H1 (cell line): Measurements from ENCODE around the gene NOL4L. TPM values are rescaled to one million over a fixed set of nuclear protein-coding genes. Genes with fewer than 3 reads are reported as not detected.
A peak's percentile ranks its signal among the peaks of the same experiment; 100 is the strongest.

Experiments used
- CTCF ChIA-PET: fragments of 300-600 bp; sonication (Branson Sonifier 250); formaldehyde crosslinking; loops from one replicate; lab custom pipeline; 2021; ENCODE audit not compliant: partially characterized antibody; lab: Charles Lee
- POLR2A ChIA-PET: fragments of 300-600 bp; sonication (Branson Sonifier 250); formaldehyde crosslinking; loops from one replicate; lab custom pipeline; 2021; ENCODE audit warnings: inconsistent platforms; ENCODE audit not compliant: partially characterized antibody; lab: Charles Lee
- DNase-seq, 2 experiments: peaks; one replicate each; pipeline versions ENCODE4 v3.0.0 to v3.0.0-alpha.2; 2010 to 2022; ENCODE audit warnings: low spot score in 2 of 2, low read depth in 1 of 2, mixed read lengths in 1 of 2
- FAIRE-seq: peaks from 2 replicates; lab custom pipeline; 2011; peaks lifted over from hg19 to GRCh38; lab: Jason Lieb, UNC
- H2AFZ ChIP-seq: 2 replicates; pipeline ENCODE4 v1.8.1; 2012; ENCODE audit warnings: low read length, inconsistent platforms
- H2AK5ac ChIP-seq: 2 replicates; pipeline ENCODE4 v1.6.1; 2013; ENCODE audit warnings: low read depth, low read length
- H2BK120ac ChIP-seq: replicated peaks from 2 replicates; pipeline ENCODE3; 2013; ENCODE audit warnings: low read depth, low read length, inconsistent platforms
- H2BK12ac ChIP-seq: 2 replicates; pipeline ENCODE4 v1.6.1; 2013; ENCODE audit warnings: low read depth, low read length
- H2BK15ac ChIP-seq: 2 replicates; pipeline ENCODE4 v1.6.1; 2013; ENCODE audit warnings: low read length
- H2BK20ac ChIP-seq: 2 replicates; pipeline ENCODE4 v1.6.1; 2013; ENCODE audit warnings: low read length
- H2BK5ac ChIP-seq: 2 replicates; pipeline ENCODE4 v1.6.1; 2013; ENCODE audit warnings: low read depth, low read length
- H3K14ac ChIP-seq: 2 replicates; pipeline ENCODE4 v1.6.1; 2013; ENCODE audit warnings: inconsistent platforms; ENCODE audit not compliant: insufficient read length
- H3K18ac ChIP-seq: 2 replicates; pipeline ENCODE4 v1.6.1; 2013; ENCODE audit warnings: low read length; ENCODE audit errors: extremely low read depth
- H3K23ac ChIP-seq: 2 replicates; pipeline ENCODE4 v1.6.1; 2013; ENCODE audit warnings: inconsistent platforms; ENCODE audit not compliant: insufficient read length
- H3K23me2 ChIP-seq: 2 replicates; pipeline ENCODE4 v1.6.1; 2013; ENCODE audit warnings: low read depth, low read length
- H3K27ac ChIP-seq: 2 replicates; pipeline ENCODE4 v1.6.1; 2011; ENCODE audit warnings: low read depth, low read length, inconsistent platforms
- H3K27me3 ChIP-seq, 4 experiments: replicated peaks in 1 of 4; 1 replicate in 1 of 4; 2 replicates in 3 of 4; pipeline versions ENCODE4 v1.6.1 to v1.8.1; 2011 to 2013; ENCODE audit warnings: low read length in 3 of 4, mild to moderate bottlenecking in 3 of 4, inconsistent platforms in 2 of 4, mixed read lengths in 2 of 4, moderate library complexity in 1 of 4; ENCODE audit not compliant: control insufficient read depth in 3 of 4, insufficient read depth in 3 of 4; ENCODE audit errors: extremely low read depth in 1 of 4
- H3K36me3 ChIP-seq, 4 experiments: 2 replicates each; pipeline versions ENCODE4 v1.6.1 to v1.8.1; 2011 to 2013; ENCODE audit warnings: mild to moderate bottlenecking in 4 of 4, low read length in 3 of 4, moderate library complexity in 2 of 4, control low read depth in 1 of 4, inconsistent platforms in 1 of 4; ENCODE audit not compliant: insufficient read depth in 4 of 4, control insufficient read depth in 2 of 4
- H3K4ac ChIP-seq: replicated peaks from 2 replicates; pipeline ENCODE3; 2013; ENCODE audit warnings: low read length, low read depth, mixed read lengths, inconsistent platforms; ENCODE audit not compliant: insufficient read length
- H3K4me1 ChIP-seq, 4 experiments: replicated peaks in 1 of 4; 1 replicate in 1 of 4; 2 replicates in 3 of 4; pipeline versions ENCODE4 v1.6.1 to v1.8.1; 2011 to 2013; ENCODE audit warnings: low read length in 3 of 4, inconsistent platforms in 2 of 4, mixed read lengths in 1 of 4; ENCODE audit not compliant: insufficient read depth in 4 of 4, control insufficient read depth in 3 of 4
- H3K4me2 ChIP-seq, 2 experiments: 2 replicates each; pipeline versions ENCODE4 v1.6.1 to v1.8.1; 2011 to 2013; ENCODE audit warnings: low read depth in 2 of 2, low read length in 2 of 2, control low read depth in 1 of 2, inconsistent platforms in 1 of 2, mild to moderate bottlenecking in 1 of 2; ENCODE audit not compliant: insufficient read depth in 1 of 2
- H3K4me3 ChIP-seq, 4 experiments: fragments of 200-600, 300-600 bp in 1 of 4; sonication (generic), shearing (Covaris generic), sonication (Bioruptor Twin) in 1 of 4; 2 replicates each; pipeline versions ENCODE4 v1.5.1 to v1.8.1; 2011 to 2016; ENCODE audit warnings: low read length in 4 of 4, low read depth in 3 of 4, control low read depth in 2 of 4, inconsistent platforms in 2 of 4, mild to moderate bottlenecking in 2 of 4, mixed read lengths in 1 of 4, moderate library complexity in 1 of 4; ENCODE audit not compliant: insufficient read depth in 2 of 4; ENCODE audit errors: extremely low read depth in 1 of 4
- H3K56ac ChIP-seq: replicated peaks from 2 replicates; pipeline ENCODE3; 2013; ENCODE audit warnings: low read depth, mild to moderate bottlenecking, mixed read lengths, low read length, inconsistent platforms; ENCODE audit not compliant: insufficient read length
- H3K79me1 ChIP-seq: 2 replicates; pipeline ENCODE4 v1.6.1; 2013; ENCODE audit warnings: low read depth, low read length, control low read depth
- H3K79me2 ChIP-seq, 2 experiments: 2 replicates each; pipeline versions ENCODE4 v1.6.1 to v1.8.1; 2012 to 2013; ENCODE audit warnings: low read length in 2 of 2, mild to moderate bottlenecking in 2 of 2, inconsistent platforms in 1 of 2; ENCODE audit not compliant: insufficient read depth in 2 of 2, control insufficient read depth in 1 of 2
- H3K9ac ChIP-seq, 4 experiments: replicated peaks in 1 of 4; 1 replicate in 1 of 4; 2 replicates in 3 of 4; pipeline versions ENCODE4 v1.6.1 to v1.8.1; 2011 to 2013; ENCODE audit warnings: low read depth in 3 of 4, low read length in 3 of 4, control low read depth in 2 of 4, mild to moderate bottlenecking in 2 of 4, moderate library complexity in 2 of 4, inconsistent platforms in 1 of 4; ENCODE audit errors: extremely low read depth in 1 of 4
- H3K9me3 ChIP-seq, 2 experiments: 2 replicates each; pipeline versions ENCODE4 v1.6.1 to v1.8.1; 2012 to 2013; ENCODE audit warnings: mild to moderate bottlenecking in 2 of 2, moderate library complexity in 2 of 2, control low read depth in 1 of 2, inconsistent platforms in 1 of 2, low read depth in 1 of 2, low read length in 1 of 2, mixed read lengths in 1 of 2; ENCODE audit not compliant: insufficient read depth in 2 of 2
- H4K20me1 ChIP-seq, 2 experiments: replicated peaks in 1 of 2; 2 replicates each; pipeline versions ENCODE3 to v1.8.1; 2011 to 2013; ENCODE audit warnings: inconsistent platforms in 2 of 2, low read length in 2 of 2, mild to moderate bottlenecking in 1 of 2; ENCODE audit not compliant: insufficient read depth in 2 of 2, control insufficient read depth in 1 of 2
- H4K5ac ChIP-seq: 2 replicates; pipeline ENCODE4 v1.6.1; 2013; ENCODE audit warnings: low read length, low read depth, mixed read lengths, inconsistent platforms; ENCODE audit not compliant: insufficient read length
- H4K8ac ChIP-seq: 2 replicates; pipeline ENCODE4 v1.8.0; 2013; ENCODE audit warnings: mild to moderate bottlenecking, moderate library complexity, low read length, inconsistent platforms; ENCODE audit not compliant: insufficient read depth; ENCODE audit errors: extremely low read depth
- H4K91ac ChIP-seq: replicated peaks from 2 replicates; pipeline ENCODE3; 2013; ENCODE audit warnings: low read length, mixed read lengths, inconsistent platforms; ENCODE audit not compliant: insufficient read length
- ATF2 ChIP-seq: IDR thresholded peaks from 2 replicates; pipeline ENCODE4 v1.6.1; 2012; ENCODE audit warnings: low read length, inconsistent platforms
- BACH1 ChIP-seq: IDR thresholded peaks from 2 replicates; pipeline ENCODE4 v1.6.1; 2012; ENCODE audit warnings: low read length, improper control_type of control experiment
- BRCA1 ChIP-seq: IDR thresholded peaks from 2 replicates; pipeline ENCODE4 v1.6.1; 2012; ENCODE audit warnings: low read depth, low read length, improper control_type of control experiment
- FOSL1 ChIP-seq: IDR thresholded peaks from 2 replicates; pipeline ENCODE4 v1.6.1; 2011; ENCODE audit warnings: mild to moderate bottlenecking, low read depth, low read length, moderate library complexity; ENCODE audit not compliant: insufficient read depth
- KDM4A ChIP-seq: IDR thresholded peaks from one replicate; pipeline ENCODE4 v1.7.1; 2012; ENCODE audit warnings: low read depth, mild to moderate bottlenecking, moderate library complexity, low read length, inconsistent platforms; ENCODE audit not compliant: severe bottlenecking
- RAD21 ChIP-seq, 2 experiments: IDR thresholded peaks in 1 of 2; conservative IDR thresholded peaks in 1 of 2; 2 replicates each; pipeline ENCODE4 v1.6.1; 2011; ENCODE audit warnings: low read depth in 2 of 2, low read length in 2 of 2, improper control_type of control experiment in 1 of 2, inconsistent platforms in 1 of 2, mild to moderate bottlenecking in 1 of 2, moderate library complexity in 1 of 2
- SUZ12 ChIP-seq: fragments of 200-600 bp; sonication (generic); IDR thresholded peaks from 2 replicates; pipeline ENCODE4 v1.6.1; 2012; ENCODE audit warnings: mild to moderate bottlenecking, inconsistent platforms, low read length, moderate library complexity, mixed read lengths
- TAF7 ChIP-seq: optimal IDR thresholded peaks from 2 replicates; pipeline ENCODE3; 2011; ENCODE audit warnings: low read depth, mild to moderate bottlenecking, inconsistent platforms, low read length, moderate library complexity, borderline replicate concordance
- WGBS, 2 experiments: shearing (Covaris generic) in 1 of 2; methylation state at CpG; one replicate each; pipeline versions ENCODE4 v1.1.6 to v1.1.7; 2013 to 2015; ENCODE audit warnings: low lambda C conversion rate in 2 of 2, mixed read lengths in 2 of 2, inconsistent platforms in 1 of 2, low coverage in 1 of 2, missing lambda C conversion rate in 1 of 2; ENCODE audit not compliant: insufficient replicate concordance in 2 of 2, insufficient coverage in 1 of 2, insufficient read length in 1 of 2; ENCODE audit errors: extremely low coverage in 1 of 2, missing lambda C conversion rate in 1 of 2; 5-methylcytosine and 5-hydroxymethylcytosine counted together
- polyA plus RNA-seq, 7 experiments: library from polyadenylated mRNA; depleted of rRNA in 3 of 7; stranded (reverse) in 5 of 7; unstranded in 2 of 7; fragments of >200 nt in 5 of 7; fragments of 200-250 nt in 2 of 7; gene quantifications; 1 replicate in 5 of 7; 2 replicates in 1 of 7; 4 replicates in 1 of 7; pipeline versions ENCODE4 v1.2.1 to v1.2.3, GENCODE V29; 2011 to 2013; ENCODE audit warnings: missing spikeins in 2 of 7, mixed read lengths in 2 of 7
- total RNA-seq: library from RNA; stranded (reverse); fragmentation: NEBNext Ultra II Directional; extraction: Animal tissue kit (Norgen Biotek cat#: 25700); gene quantifications from 2 replicates; pipeline ENCODE4 v1.2.1, GENCODE V29; 2021

The NOL4L gene
- total and polyA plus RNA-seq, 2 of the 8 experiments (the other 6 are each of a cell fraction or from before 2014, with no cell fraction given) = 15.3 to 23.7 TPM

GRCh38 chr20:32484958-32485769, 100.0 kb downstream of the NOL4L start:
- FAIRE-seq (peak; percentile 71), DNase-seq (peak in 1 of 2 experiments; percentile 70)
- H4K91ac ChIP-seq = peak overlapping the region; percentile 92
- no peaks in the 10 kb centered on the region for H3K27me3 ChIP-seq
- ChIA-PET POLR2A (interaction anchor here (0.6 to 2.9 kb wide), 6 partner anchors 9 to 279 kb away, joined by 3 to 9 read pairs (median 3); no protein-coding TSS in a partner anchor), CTCF (interaction anchor here (0.6 to 2.4 kb wide), 23 partner anchors 9 to 177 kb away, joined by 3 to 32 read pairs (median 4); no protein-coding TSS in a partner anchor)
- no peak overlapping the region for H2BK20ac ChIP-seq
- H4K20me1 ChIP-seq = peaks cover 8% of the 10 kb centered on the region in 2 experiments
- H2BK5ac ChIP-seq = peak overlapping the region; percentile 87; the same call in 1 of the 2 replicates
- H3K23me2 ChIP-seq = peaks cover 8% of the 10 kb centered on the region; the same call in 1 of the 2 replicates
- 8% methylated on average over 20 of the region's 20 CpGs; no CpG with 5 or more reads in 1 of the 2 experiments for WGBS, 2 experiments
- H3K9me3 ChIP-seq = peaks cover 0 to 4% of the 10 kb centered on the region in 2 experiments; a peak in 1 of 4 replicates
- H3K36me3 ChIP-seq = no peaks in the 10 kb centered on the region
- H3K4ac ChIP-seq = no peak overlapping the region
- peak overlapping the region; percentile 71 to 90 (median 82) for H3K4me3 ChIP-seq
- no peak overlapping the region for H2BK15ac ChIP-seq
- peak overlapping the region; percentile 76; the same call in 1 of the 2 replicates for H4K8ac ChIP-seq
- no peak overlapping the region; the same call in 1 of the 2 replicates for H3K18ac ChIP-seq
- H2AK5ac ChIP-seq = no peak overlapping the region
- no peak overlapping the region for H2BK12ac ChIP-seq
- peaks cover 8% of the 10 kb centered on the region for H3K79me1 ChIP-seq
- no peak overlapping the region for H3K23ac ChIP-seq
- peak overlapping the region; percentile 80 to 94 for H3K4me2 ChIP-seq
- H4K5ac ChIP-seq = peak overlapping the region; percentile 82
- H3K4me1 ChIP-seq = peaks cover 11 to 15% (median 13%) of the 10 kb centered on the region in 4 experiments
- H3K27ac ChIP-seq = no peak overlapping the region
- H3K79me2 ChIP-seq = peaks cover 8 to 19% of the 10 kb centered on the region in 2 experiments; a peak in 3 of 4 replicates
- peak overlapping the region in 3 of 4 experiments; percentile 26 to 67 (median 63); a peak in 5 of 7 replicates for H3K9ac ChIP-seq
- H3K56ac ChIP-seq = peak overlapping the region; percentile 57
- no peak overlapping the region for H3K14ac ChIP-seq
- H2AFZ ChIP-seq = no peak overlapping the region
- peak overlapping the region; percentile 45 for H2BK120ac ChIP-seq
- no peak for TF ChIP-seq ATF2
- no peak for TF ChIP-seq KDM4A
- TF ChIP-seq SUZ12 = no peak
- peak; percentile 41 to 50; a peak in 3 of 4 replicates for TF ChIP-seq RAD21 (IDR thresholded peaks at IDR 0.05 in 1 of 2, conservative IDR thresholded peaks at IDR 0.05 in 1 of 2; ENCODE audit: low read depth in 2 of 2, low read length in 2 of 2)
- TF ChIP-seq FOSL1 = no peak
- TF ChIP-seq BACH1 = peak; percentile 13; the same call in 1 of the 2 replicates
- no peak for TF ChIP-seq BRCA1
- TF ChIP-seq TAF7 = no peak
